HCT116 (cell line): ENCODE data around the gene NUP42.

Source experiments
- POLR2A ChIP-seq: IDR thresholded peaks from 2 replicates; pipeline ENCODE4 v1.7.0; 2011; ENCODE audit warnings: borderline replicate concordance; ENCODE audit not compliant: insufficient read depth, insufficient read length; ENCODE audit errors: extremely low read depth
- SP1 ChIP-seq: IDR thresholded peaks from 2 replicates; pipeline ENCODE4 v1.6.1; 2012; ENCODE audit warnings: low read depth
- TF ChIP-seq, protein P1 (sequence below): IDR thresholded peaks from 2 replicates; pipeline ENCODE4 v1.6.1; 2012
- TF ChIP-seq, protein P2 (sequence below), 3 experiments: fragments of 200-600 bp in 1 of 3; sonication (generic) in 1 of 3; IDR thresholded peaks in 2 of 3; conservative IDR thresholded peaks in 1 of 3; 2 replicates each; pipeline ENCODE4 v1.5.1; 2012 to 2017; ENCODE audit warnings: low read depth in 2 of 3, low read length in 2 of 3, antibody characterized with exemption in 1 of 3, borderline replicate concordance in 1 of 3, control low read depth in 1 of 3, mild to moderate bottlenecking in 1 of 3, mixed read lengths in 1 of 3, mixed run types in 1 of 3, moderate library complexity in 1 of 3; ENCODE audit not compliant: insufficient read depth in 1 of 3

DNA sequence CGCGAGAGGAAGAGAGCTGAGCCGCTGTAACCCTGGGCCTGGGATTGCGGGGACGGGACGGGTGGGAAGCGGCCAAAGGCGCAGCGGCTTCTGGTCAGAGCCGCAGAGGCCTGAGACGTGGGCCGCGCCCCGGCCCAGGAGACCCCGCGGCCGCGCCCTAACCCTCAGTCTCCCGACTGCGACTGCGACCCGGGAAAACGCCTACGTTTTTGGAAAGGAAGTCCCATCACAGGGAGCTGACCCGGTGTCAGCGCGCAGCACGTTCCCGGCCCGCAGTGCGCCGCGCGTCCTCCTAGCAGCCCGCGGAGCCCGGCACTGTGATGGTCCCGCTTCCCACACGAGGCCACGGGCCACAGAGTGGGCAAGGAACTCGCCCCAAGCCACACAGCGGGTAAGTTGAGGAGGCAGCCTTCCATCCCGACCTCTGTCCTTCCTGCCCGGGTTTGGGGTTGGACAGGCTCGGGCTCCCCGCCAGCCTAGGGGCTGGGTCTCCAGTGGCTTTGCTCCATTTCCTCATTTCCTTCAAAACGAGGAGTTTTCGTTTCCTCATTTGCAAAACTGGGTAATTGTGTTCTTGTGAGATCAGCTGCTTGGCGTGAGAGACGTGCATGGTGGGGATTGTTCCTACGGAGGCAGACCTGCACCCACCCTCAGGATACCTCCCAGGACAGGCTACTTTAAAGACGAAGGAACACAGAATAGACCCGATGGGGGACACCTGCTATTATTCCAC lies 65.9 kb downstream of the NUP42 start:
- TF ChIP-seq, protein P1, sequence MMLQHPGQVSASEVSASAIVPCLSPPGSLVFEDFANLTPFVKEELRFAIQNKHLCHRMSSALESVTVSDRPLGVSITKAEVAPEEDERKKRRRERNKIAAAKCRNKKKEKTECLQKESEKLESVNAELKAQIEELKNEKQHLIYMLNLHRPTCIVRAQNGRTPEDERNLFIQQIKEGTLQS, result no peak
- TF ChIP-seq, protein P2, sequence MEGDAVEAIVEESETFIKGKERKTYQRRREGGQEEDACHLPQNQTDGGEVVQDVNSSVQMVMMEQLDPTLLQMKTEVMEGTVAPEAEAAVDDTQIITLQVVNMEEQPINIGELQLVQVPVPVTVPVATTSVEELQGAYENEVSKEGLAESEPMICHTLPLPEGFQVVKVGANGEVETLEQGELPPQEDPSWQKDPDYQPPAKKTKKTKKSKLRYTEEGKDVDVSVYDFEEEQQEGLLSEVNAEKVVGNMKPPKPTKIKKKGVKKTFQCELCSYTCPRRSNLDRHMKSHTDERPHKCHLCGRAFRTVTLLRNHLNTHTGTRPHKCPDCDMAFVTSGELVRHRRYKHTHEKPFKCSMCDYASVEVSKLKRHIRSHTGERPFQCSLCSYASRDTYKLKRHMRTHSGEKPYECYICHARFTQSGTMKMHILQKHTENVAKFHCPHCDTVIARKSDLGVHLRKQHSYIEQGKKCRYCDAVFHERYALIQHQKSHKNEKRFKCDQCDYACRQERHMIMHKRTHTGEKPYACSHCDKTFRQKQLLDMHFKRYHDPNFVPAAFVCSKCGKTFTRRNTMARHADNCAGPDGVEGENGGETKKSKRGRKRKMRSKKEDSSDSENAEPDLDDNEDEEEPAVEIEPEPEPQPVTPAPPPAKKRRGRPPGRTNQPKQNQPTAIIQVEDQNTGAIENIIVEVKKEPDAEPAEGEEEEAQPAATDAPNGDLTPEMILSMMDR (IDR thresholded peaks at IDR 0.05 in 2 of 3, conservative IDR thresholded peaks at IDR 0.05 in 1 of 3; ENCODE audit: borderline replicate concordance in 1 of 3, insufficient read depth in 1 of 3, low read depth in 2 of 3, low read length in 2 of 3), result no peak
- TF ChIP-seq POLR2A (no peak), SP1 (no peak)
